DND-41 (cell line): ENCODE measurements around the gene PYGB.

Source experiments
- EZH2 ChIP-seq: IDR thresholded peaks from 3 replicates; pipeline ENCODE4 v1.6.1; 2012; ENCODE audit warnings: borderline replicate concordance, low read depth, mild to moderate bottlenecking, moderate library complexity, low read length, inconsistent platforms; ENCODE audit not compliant: severe bottlenecking
- TF ChIP-seq, protein P1 (sequence below): IDR thresholded peaks from 2 replicates; pipeline ENCODE4 v1.5.1; 2012; ENCODE audit warnings: borderline replicate concordance, low read length, moderate library complexity, mild to moderate bottlenecking; ENCODE audit not compliant: poor library complexity, severe bottlenecking; ENCODE audit errors: extremely low read depth

DNA sequence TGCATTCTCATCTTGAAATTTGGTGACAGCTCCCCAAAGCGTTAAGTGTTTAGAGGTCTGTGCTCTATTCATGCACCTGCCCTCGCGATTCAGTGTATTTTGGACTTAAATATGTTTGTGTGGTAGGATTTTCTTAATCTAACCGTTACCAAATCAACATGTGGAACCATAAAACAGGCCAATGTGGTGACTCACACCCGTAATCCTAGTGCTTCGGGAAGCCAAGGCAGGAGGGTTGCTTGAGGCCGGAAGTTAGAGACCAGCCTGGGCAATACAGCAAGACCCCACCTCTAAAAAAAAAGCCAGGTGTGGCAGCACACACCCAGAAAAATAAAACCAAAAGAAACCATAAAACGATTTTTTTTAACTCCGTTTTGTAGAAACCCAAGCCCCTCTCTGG is 31.5 kb downstream of the PYGB start:
- TF ChIP-seq EZH2, result no peak
- TF ChIP-seq, protein P1, sequence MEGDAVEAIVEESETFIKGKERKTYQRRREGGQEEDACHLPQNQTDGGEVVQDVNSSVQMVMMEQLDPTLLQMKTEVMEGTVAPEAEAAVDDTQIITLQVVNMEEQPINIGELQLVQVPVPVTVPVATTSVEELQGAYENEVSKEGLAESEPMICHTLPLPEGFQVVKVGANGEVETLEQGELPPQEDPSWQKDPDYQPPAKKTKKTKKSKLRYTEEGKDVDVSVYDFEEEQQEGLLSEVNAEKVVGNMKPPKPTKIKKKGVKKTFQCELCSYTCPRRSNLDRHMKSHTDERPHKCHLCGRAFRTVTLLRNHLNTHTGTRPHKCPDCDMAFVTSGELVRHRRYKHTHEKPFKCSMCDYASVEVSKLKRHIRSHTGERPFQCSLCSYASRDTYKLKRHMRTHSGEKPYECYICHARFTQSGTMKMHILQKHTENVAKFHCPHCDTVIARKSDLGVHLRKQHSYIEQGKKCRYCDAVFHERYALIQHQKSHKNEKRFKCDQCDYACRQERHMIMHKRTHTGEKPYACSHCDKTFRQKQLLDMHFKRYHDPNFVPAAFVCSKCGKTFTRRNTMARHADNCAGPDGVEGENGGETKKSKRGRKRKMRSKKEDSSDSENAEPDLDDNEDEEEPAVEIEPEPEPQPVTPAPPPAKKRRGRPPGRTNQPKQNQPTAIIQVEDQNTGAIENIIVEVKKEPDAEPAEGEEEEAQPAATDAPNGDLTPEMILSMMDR, result no peak
